ENCODE results near the gene SEC63. TPM values are rescaled to one million over a fixed set of nuclear protein-coding genes. Genes with fewer than 3 reads are reported as not detected.

The SEC63 gene
- polyA plus RNA-seq, 1 experiment = 17.6 TPM

DNA sequence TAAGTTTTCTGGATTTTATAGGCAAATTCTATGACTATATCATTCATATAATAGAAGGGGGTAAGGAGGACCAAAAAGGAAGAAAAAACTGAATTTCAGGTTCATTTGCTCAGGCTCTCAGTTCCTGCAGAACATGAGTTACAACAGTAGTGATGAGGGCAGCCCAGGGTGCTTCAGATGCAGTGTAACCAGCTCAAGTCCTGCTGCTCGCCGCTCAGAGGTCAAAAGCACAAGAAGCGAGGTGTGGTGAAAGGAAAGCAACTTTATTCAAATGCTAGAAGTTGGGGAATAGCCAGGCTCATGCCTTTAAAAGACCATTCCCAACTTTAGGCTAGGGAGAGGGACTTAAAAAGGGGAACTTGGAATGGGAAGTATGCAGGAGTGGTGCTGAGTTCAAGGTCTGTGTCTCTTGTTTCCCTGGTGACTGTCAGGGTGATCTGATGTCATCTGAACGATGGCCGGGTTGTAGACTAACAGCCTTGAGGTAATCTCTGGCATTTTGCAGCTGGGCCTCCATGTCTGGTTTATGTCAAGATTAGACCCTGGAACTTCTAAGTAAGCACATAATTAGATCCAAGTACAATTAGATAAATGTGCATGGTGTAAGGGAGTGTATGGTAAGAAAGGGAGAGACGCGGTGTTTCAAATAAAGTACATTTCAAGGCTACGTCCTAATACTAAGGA, 14.5 kb upstream of the SEC63 start:
- ChIA-PET CTCF (no interaction called here), POLR2A (no interaction called here)
- DNase-seq (ENCODE audit: low read depth) = no peak
- Histone ChIP-seq H3K4me3 (ENCODE audit: low read depth, low read length) (no peak overlapping the region), H3K27me3 (ENCODE audit: control insufficient read depth, insufficient read depth, low read length) (no peaks in the 10 kb centered on the region), H3K36me3 (ENCODE audit: control insufficient read depth, insufficient read depth, low read length) (no peaks in the 10 kb centered on the region)
- TF ChIP-seq CTCF (IDR thresholded peaks at IDR 0.05; ENCODE audit: insufficient read depth, low read depth, low read length) = no peak

GRCh38 chr6:107971181-107971580, 13.2 kb upstream of the SEC63 start:
- POLR2A ChIA-PET = no interaction called here
- H3K27me3 ChIP-seq (ENCODE audit: control insufficient read depth, insufficient read depth, low read length) = no peaks in the 10 kb centered on the region
- no peaks in the 10 kb centered on the region for H3K36me3 ChIP-seq (ENCODE audit: control insufficient read depth, insufficient read depth, low read length)
- H3K4me3 ChIP-seq (ENCODE audit: low read depth, low read length) = no peak overlapping the region
- CTCF ChIA-PET = no interaction called here
- TF ChIP-seq CTCF (IDR thresholded peaks at IDR 0.05; ENCODE audit: insufficient read depth, low read depth, low read length) = no peak
- DNase-seq (ENCODE audit: low read depth) = no peak

DNA sequence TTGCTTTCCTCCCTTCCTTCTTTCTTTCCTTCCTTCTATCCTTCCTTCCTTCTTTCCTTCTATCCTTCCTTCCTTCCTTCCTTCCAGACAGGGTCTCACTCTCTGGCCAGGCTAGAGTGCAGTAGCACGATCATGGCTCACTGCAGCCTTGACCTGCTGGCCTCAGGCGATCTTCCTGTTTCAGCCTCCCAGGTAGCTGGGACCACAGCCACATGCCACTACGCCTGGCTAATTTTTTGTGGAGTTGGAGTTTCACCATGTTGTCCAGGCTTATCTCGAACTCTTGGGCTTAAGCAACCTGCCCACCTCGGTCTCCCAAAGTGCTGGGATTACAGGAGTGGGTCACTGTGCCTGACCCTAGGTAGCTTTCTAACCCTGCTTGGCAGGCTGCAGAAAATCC, 12.2 kb upstream of the SEC63 start:
- CTCF ChIA-PET = interaction anchor here (0.8 kb wide), 1 partner anchor 11 kb away, joined by 3 read pairs; no protein-coding TSS in a partner anchor
- POLR2A ChIA-PET = no interaction called here

GRCh38 chr6:107968081-107968480, 10.1 kb upstream of the SEC63 start:
- CTCF ChIA-PET = interaction anchor here (1.1 kb wide), 1 partner anchor 12 kb away, joined by 3 read pairs; no protein-coding TSS in a partner anchor
- POLR2A ChIA-PET = no interaction called here
- H3K27me3 ChIP-seq (ENCODE audit: control insufficient read depth, insufficient read depth, low read length) = no peaks in the 10 kb centered on the region
- no peak for DNase-seq (ENCODE audit: low read depth)
- H3K4me3 ChIP-seq (ENCODE audit: low read depth, low read length) = no peak overlapping the region
- TF ChIP-seq CTCF (IDR thresholded peaks at IDR 0.05; ENCODE audit: insufficient read depth, low read depth, low read length) = no peak
- no peaks in the 10 kb centered on the region for H3K36me3 ChIP-seq (ENCODE audit: control insufficient read depth, insufficient read depth, low read length)

More for the DNA sequence above, 12.2 kb upstream of the SEC63 start:
- Histone ChIP-seq H3K36me3 (ENCODE audit: control insufficient read depth, insufficient read depth, low read length) (no peaks in the 10 kb centered on the region), H3K27me3 (ENCODE audit: control insufficient read depth, insufficient read depth, low read length) (no peaks in the 10 kb centered on the region), H3K4me3 (ENCODE audit: low read depth, low read length) (no peak overlapping the region)
- TF ChIP-seq CTCF (IDR thresholded peaks at IDR 0.05; ENCODE audit: insufficient read depth, low read depth, low read length) = no peak
- DNase-seq (ENCODE audit: low read depth) = no peak

DNA sequence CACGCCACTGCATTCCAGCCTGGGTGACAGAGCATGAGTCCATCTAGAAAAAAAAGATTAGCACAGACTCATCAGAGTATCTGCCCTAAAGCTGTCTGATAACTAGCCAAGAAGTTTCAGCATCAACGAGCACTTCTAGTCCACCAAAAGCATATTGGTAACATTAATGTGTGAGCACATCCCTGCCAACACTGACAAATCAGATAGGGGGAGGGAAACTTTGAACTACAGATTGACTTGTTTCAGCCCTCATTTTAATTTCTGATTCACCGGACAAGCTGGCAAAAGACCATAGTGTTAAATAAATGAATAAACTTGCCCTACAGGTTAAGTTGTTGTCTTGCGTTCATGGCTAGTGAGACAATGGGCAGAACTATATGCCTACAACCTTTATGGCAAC, 7.7 kb upstream of the SEC63 start:
- Histone ChIP-seq H3K27me3 (ENCODE audit: control insufficient read depth, insufficient read depth, low read length) (no peaks in the 10 kb centered on the region), H3K4me3 (ENCODE audit: low read depth, low read length) (no peak overlapping the region), H3K36me3 (ENCODE audit: control insufficient read depth, insufficient read depth, low read length) (no peaks in the 10 kb centered on the region)
- no peak for TF ChIP-seq CTCF (IDR thresholded peaks at IDR 0.05; ENCODE audit: insufficient read depth, low read depth, low read length)
- ChIA-PET CTCF (interaction anchor here (0.8 to 1.7 kb wide), 3 partner anchors 10 to 117 kb away, joined by 3 to 9 read pairs (median 5); no protein-coding TSS in a partner anchor), POLR2A (no interaction called here)
- DNase-seq (ENCODE audit: low read depth) = no peak
